Measurements from ENCODE around the gene EZH1.
"Not testable (repeated sequence)": the region's sequence is repeated elsewhere in the genome, so short reads cannot be mapped to it uniquely, and the experiment has no call there.

Gene EZH1

GRCh38 chr17:42773290-42774035, 28.6 kb upstream of the EZH1 start, which contains the start of gene VPS25:
Gene VPS25 (plus strand): TSS chr17:42773449. CDS start chr17:42773476, 27 bp downstream.
- peak; percentile 37 to 58 for DNase-seq (ENCODE audit: low read depth in 2 of 2, low spot score in 1 of 2)

DNA sequence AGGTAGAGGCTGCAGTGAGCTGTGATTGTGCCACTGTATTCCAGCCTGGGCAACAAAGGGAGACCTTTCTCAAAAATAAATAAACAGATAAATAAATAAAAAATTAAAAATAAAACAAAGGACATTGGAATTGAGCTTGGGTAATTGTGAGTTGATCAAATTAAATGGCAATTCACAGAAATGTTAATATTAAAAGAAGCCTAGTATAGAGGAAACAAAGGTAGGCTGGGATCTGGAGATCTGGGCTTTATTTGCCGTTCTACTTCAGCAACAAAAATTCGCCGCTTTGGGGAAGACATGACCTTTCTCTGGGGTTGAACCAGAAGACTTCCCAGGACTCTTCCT, 28.1 kb upstream of the EZH1 start:
- no peak for DNase-seq (ENCODE audit: low read depth in 2 of 2, low spot score in 1 of 2)

- not testable (repeated sequence) for DNase-seq (ENCODE audit: low read depth in 2 of 2, low spot score in 1 of 2)
Observed at GRCh38 chr17:42769964-42770363, 25.1 kb upstream of the EZH1 start.

DNA sequence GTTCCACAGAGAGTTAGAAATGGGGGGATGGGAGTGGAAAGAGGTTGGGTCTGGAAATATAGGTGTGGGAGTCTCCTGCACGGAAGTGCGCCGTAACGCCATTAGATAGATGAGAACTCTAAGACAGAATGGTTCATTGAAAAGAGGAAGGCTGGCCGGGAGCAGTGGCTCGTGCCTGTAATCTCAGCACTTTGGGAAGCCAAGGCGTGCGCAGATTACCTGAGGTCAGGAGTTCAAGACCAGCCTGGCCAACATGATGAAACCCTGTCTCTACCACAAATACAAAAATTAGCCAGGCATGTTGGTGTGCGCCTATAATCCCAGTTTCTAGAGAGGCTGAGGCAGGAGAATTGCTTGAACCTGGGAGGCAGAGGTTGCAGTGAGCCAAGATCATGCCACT, 23.2 kb upstream of the EZH1 start:
- not testable (repeated sequence) for DNase-seq (ENCODE audit: low read depth in 2 of 2, low spot score in 1 of 2)

DNA sequence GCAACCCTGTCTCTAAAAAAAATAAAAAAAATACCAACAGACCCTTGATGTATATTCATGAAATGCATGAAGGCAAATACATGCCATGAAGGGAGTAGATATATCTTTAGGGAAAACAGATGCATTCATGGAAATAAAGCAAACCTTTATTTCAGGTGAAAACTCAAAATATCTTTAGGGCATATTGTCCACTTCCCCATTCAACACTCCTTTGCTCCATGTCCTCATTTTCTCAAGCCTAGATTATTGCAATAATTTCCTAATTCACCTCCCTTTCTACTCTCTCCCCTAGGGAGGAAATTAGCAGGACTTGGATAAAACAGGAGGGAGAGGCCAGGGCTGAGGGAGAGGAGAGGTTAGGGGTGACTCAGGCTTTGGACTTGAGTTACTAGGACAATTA, 22.7 kb upstream of the EZH1 start:
- DNase-seq (ENCODE audit: low read depth in 2 of 2, low spot score in 1 of 2) = no peak

DNA sequence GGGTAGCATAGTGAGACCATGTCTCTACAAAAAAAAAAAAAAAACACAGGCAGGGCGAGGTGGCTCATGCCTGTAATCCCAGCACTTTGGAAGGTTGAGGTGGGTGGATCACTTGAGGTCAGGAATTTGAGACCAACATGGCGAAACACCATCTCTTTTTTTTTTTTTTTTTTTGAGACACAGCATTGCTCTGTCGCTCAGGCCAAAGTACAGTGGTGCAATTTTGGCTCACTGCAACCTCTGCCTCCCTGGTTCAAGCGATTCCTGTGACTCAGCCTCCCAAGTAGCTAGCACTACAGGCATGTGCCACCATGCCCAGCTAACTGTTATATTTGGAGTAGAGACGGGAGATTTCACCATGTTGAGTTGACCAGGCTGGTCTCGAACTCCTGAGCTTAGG, 21.3 kb upstream of the EZH1 start:
- no peak for DNase-seq (ENCODE audit: low read depth in 2 of 2, low spot score in 1 of 2)

GRCh38 chr17:42761638-42762037, 16.8 kb upstream of the EZH1 start:
- no peak for DNase-seq (ENCODE audit: low read depth in 2 of 2, low spot score in 1 of 2)

- no peak for DNase-seq (ENCODE audit: low read depth in 2 of 2, low spot score in 1 of 2)
Observed at GRCh38 chr17:42760652-42761581, 16.1 kb upstream of the EZH1 start, which contains the start of gene RAMP2. Gene RAMP2 (plus strand): TSS chr17:42761227. CDS start chr17:42761262, 35 bp downstream.

GRCh38 chr17:42759982-42760651, 15.3 kb upstream of the EZH1 start:
- DNase-seq (ENCODE audit: low read depth in 2 of 2, low spot score in 1 of 2) = no peak

DNA sequence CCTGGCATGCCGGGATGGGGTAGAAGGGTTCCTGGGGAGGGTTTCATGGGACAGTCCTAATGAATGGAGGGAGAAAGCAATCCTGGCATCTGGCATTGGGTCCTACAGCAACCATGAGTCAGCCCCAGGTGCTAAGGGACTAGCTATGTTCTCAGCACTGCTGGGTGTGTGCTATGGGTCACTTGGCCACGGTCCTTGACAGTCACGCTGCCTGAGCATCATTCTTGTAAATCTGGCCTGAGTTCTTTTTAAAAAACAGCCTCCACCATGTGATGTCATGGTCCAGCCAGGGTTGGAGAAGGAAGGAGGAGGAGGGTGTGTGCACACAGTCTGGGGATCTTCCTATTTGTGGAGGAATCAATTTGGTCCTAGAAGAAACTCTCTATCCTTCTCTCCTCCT, 9.9 kb upstream of the EZH1 start:
- DNase-seq (ENCODE audit: low read depth in 2 of 2, low spot score in 1 of 2) = no peak

DNA sequence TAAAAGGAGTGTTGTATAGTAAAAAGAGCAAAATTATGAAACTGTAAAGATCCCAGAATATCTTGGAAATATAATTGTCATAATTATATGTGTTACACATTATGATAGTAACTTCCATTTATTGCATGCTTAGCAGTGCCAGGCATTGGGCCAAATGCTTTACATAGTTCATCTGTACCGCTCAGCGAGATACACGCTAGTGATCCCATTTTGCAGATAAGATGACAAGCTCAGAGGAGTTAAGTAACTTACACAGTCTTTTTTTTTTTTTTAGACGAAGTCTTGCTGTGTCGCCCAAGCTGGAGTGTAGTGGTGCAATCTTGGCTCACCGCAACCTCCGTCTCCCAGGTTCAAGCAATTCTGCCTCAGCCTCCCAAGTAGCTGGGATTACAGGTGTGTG, 6.8 kb upstream of the EZH1 start:
- DNase-seq (ENCODE audit: low read depth in 2 of 2, low spot score in 1 of 2) = no peak

- no peak for DNase-seq (ENCODE audit: low read depth in 2 of 2, low spot score in 1 of 2)
Observed at GRCh38 chr17:42750739-42751344, 6.0 kb upstream of the EZH1 start.

DNA sequence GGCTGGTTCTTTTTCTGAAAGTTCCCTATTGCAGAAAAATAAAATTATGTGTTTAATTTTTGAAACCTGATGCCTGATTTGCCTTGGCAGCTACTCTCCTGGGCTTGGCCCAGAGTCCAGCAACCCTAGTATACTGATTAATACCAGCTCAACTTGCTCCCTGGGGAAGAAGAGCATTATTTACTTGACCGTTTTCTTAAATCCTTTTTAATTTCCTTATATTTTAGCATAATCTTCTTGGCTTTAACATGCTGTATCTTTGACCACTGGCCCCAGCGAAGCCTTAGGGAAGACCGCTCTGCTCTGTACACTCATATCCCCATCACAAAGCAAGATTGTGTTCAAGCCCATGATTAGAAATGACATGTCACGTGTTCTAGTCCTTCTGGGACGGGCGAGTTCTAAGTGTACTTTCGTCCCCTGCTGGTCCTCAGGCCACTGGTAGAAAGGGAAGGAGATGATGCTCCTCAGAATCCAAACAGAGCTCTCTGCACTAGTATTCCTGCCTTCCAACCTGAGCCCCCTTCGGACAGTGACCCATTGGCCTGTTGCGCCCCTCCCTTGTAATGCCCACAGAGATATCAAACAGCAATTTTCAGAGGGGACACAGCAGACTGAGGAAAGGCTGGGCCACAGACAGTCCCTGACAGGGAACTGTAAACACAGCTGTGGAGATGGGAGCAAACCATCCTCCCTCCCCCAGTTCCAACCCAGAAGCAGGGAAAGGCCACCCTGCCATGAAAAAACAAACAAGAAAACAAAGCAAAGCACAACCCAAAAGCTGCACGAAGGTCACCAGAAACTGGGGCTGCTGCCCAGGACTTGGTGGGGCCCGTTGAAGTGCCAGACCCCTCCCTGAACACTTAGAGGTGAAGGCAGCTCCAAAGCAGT, 4.3 kb upstream of the EZH1 start:
- no peak for DNase-seq (ENCODE audit: low read depth in 2 of 2, low spot score in 1 of 2)

DNA sequence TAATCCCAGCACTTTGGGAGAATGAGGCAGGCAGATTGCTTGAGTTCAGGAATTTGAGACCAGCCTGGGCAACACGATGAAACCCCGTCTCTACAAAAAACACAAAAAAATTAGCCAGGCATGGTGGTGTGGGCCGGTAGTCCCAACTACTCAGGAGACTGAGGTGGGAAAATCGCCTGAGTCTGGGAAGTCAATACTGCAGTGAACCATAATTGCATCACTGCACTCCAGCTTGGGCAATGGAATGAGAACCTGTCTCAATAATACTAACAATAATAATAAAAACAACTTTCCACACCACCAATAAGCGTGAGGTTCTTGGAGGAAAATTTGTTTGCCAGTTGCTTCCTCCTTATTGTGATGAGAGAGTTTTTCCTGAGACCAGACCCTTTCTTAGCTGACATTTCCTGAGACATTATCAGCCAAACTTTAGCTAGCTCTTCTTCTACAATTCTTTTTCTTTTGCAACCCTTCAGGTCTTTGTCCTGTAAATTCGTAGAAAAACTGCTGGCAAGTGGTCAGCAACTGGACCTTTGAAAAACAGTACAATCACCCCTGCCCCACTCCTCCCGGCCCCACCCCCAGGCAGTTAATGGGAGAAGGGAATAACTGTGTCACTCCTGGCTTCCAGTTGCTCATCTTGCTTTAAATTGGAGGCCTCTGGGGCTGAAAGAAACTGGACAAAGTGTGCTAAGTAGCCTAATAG, 3.5 kb upstream of the EZH1 start:
- no peak for DNase-seq (ENCODE audit: low read depth in 2 of 2, low spot score in 1 of 2)

- DNase-seq (ENCODE audit: low read depth in 2 of 2, low spot score in 1 of 2) = peak; percentile 23 to 39
Observed at GRCh38 chr17:42744283-42744805, 496 bp downstream of the EZH1 start.

- no peak for DNase-seq (ENCODE audit: low read depth in 2 of 2, low spot score in 1 of 2)
Observed at GRCh38 chr17:42743595-42744282, 1.1 kb downstream of the EZH1 start.

DNA sequence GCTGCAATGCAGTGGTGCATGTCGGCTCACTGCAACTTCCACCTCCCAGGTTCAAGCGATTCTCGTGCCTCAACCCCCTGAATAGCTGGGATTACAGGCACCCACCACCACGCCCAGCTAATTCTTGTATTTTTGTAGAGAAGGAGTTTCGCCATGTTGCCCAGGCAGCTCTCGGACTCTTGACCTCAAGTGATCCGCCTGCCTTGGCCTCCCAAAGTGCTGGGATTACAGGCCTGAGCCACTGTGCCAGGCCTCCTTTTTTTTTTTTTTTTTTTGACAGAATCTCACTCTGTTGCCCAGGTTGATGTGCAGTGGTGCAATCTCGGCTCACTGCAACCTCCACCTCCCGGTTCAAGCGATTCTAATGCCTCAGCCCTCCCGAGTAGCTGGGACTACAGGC, 1.9 kb downstream of the EZH1 start:
- DNase-seq (ENCODE audit: low read depth in 2 of 2, low spot score in 1 of 2) = not testable (repeated sequence)

GRCh38 chr17:42740699-42741098, 4.1 kb downstream of the EZH1 start:
- DNase-seq (ENCODE audit: low read depth in 2 of 2, low spot score in 1 of 2) = no peak

DNA sequence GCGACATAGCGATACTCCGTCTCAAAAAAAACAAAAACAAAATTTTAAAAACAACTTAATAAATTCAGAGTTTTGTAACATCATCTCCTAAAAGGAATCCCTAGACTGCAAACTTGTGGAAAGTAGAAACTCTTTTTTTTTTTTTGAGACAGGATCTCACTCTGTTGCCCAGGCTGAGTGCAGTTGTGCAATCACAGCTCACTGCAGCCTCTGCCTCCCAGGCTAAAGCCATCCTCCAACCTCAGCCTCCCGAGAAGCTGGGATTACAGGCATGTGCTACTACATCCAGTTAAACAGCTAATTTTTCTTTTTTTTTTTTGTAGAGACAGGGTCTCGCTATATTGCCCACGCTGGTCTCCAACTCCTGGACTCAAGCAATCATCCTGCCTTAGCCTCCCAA, 19.7 kb downstream of the EZH1 start:
- no peak for DNase-seq (ENCODE audit: low read depth in 2 of 2, low spot score in 1 of 2)
